ENCODE results near the gene TRIM32. TPM values are rescaled to one million over a fixed set of nuclear protein-coding genes. Genes with fewer than 3 reads are reported as not detected.

The TRIM32 gene
- total RNA-seq, 1 experiment from 2014 or later: 20.2 TPM

- Histone ChIP-seq H3K4me1 (ENCODE audit: control insufficient read depth, insufficient read depth, low read length) (no peaks in the 10 kb centered on the region), H3K36me3 (ENCODE audit: control insufficient read depth, insufficient read depth, low read length) (no peaks in the 10 kb centered on the region), H3K27me3 (ENCODE audit: control insufficient read depth, insufficient read depth, low read length) (no peaks in the 10 kb centered on the region), H3K27ac (ENCODE audit: low read length) (no peak overlapping the region), H3K4me3 (ENCODE audit: low read depth in 2 of 2, low read length in 2 of 2) (no peak overlapping the region), H3K9me3 (ENCODE audit: control insufficient read depth, insufficient read depth, low read depth, low read length) (no peaks in the 10 kb centered on the region)
- BruUV-seq (replicated peaks): no TSS peak
- POLR2A ChIA-PET: no interaction called here
- intact Hi-C loops (cut with micrococcal nuclease; ENCODE audit: unreplicated experiment): no loop called here
- in situ Hi-C loops (cut with HindIII; ENCODE audit: low pct_unique_long_range_greater_than_20kb, low sequenced_read_pairs): no loop called here
- ATAC-seq (no peak), DNase-seq (ENCODE audit: low read depth, low spot score) (no peak)
- CTCF ChIA-PET: no interaction called here
- TF ChIP-seq TCF7L2 (IDR thresholded peaks at IDR 0.05; ENCODE audit: low read depth, low read length) (no peak), SIN3A (IDR thresholded peaks at IDR 0.05; ENCODE audit: borderline replicate concordance, insufficient read depth, low read depth, low read length) (no peak), CTCF (IDR thresholded peaks at IDR 0.05) (no peak), POLR2AphosphoS5 (IDR thresholded peaks at IDR 0.05; ENCODE audit: low read depth, low read length) (no peak), REST (IDR thresholded peaks at IDR 0.05; ENCODE audit: insufficient read depth in 1 of 2, low read depth in 2 of 2, low read length in 1 of 2) (no peak)
Observed at GRCh38 chr9:116718111-116718510, 31.0 kb downstream of the TRIM32 start.

- BruUV-seq (replicated peaks): no TSS peak
- Histone ChIP-seq H3K4me1 (ENCODE audit: control insufficient read depth, insufficient read depth, low read length) (no peaks in the 10 kb centered on the region), H3K4me3 (ENCODE audit: low read depth in 2 of 2, low read length in 2 of 2) (no peak overlapping the region), H3K9me3 (ENCODE audit: control insufficient read depth, insufficient read depth, low read depth, low read length) (no peaks in the 10 kb centered on the region), H3K36me3 (ENCODE audit: control insufficient read depth, insufficient read depth, low read length) (no peaks in the 10 kb centered on the region), H3K27me3 (ENCODE audit: control insufficient read depth, insufficient read depth, low read length) (no peaks in the 10 kb centered on the region), H3K27ac (ENCODE audit: low read length) (no peak overlapping the region)
- ChIA-PET POLR2A (no interaction called here), CTCF (no interaction called here)
- DNase-seq (ENCODE audit: low read depth, low spot score) (no peak), ATAC-seq (no peak)
- in situ Hi-C loops (cut with HindIII; ENCODE audit: low pct_unique_long_range_greater_than_20kb, low sequenced_read_pairs) (no loop called here), intact Hi-C loops (cut with micrococcal nuclease; ENCODE audit: unreplicated experiment) (no loop called here)
- TF ChIP-seq REST (IDR thresholded peaks at IDR 0.05; ENCODE audit: insufficient read depth in 1 of 2, low read depth in 2 of 2, low read length in 1 of 2): no peak
- TF ChIP-seq CTCF (IDR thresholded peaks at IDR 0.05): no peak
- TF ChIP-seq TCF7L2 (IDR thresholded peaks at IDR 0.05; ENCODE audit: low read depth, low read length): no peak
- TF ChIP-seq SIN3A (IDR thresholded peaks at IDR 0.05; ENCODE audit: borderline replicate concordance, insufficient read depth, low read depth, low read length): no peak
- TF ChIP-seq POLR2AphosphoS5 (IDR thresholded peaks at IDR 0.05; ENCODE audit: low read depth, low read length): no peak
Observed at GRCh38 chr9:116720111-116720510, 33.0 kb downstream of the TRIM32 start.
